ENCODE measurements around the gene UGT2B10. TPM values are rescaled to one million over a fixed set of nuclear protein-coding genes. Genes with fewer than 3 reads are reported as not detected.
A peak's percentile ranks its signal among the peaks of the same experiment; 100 is the strongest.

UGT2B10 gene
- total and polyA plus RNA-seq, 2 donors from 2014 or later, result not detected

DNA sequence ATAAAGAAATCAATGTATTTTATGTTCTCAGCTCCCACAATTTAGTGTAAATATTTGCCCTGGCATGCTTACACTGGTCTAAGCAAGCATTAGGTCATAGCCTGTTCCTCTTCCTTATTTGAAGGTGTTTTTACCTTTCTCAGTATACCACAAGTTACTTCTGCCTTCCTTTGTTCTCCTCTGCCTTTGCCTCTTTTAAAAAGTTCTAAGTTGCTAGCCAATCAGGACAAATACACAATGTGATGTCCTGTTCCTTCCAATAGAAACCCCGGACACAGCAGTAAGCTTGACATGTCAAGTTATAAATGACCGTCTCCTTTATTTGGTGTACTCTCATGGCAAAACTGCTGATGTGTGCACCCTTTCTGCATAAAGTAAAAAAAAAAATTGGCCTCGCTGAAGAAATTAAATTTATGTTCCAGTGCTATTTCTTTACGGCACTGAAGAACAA, 49.4 kb downstream of the UGT2B10 start:
- FAIRE-seq (no peak), DNase-seq (peak in 1 of 5 donors; percentile 7)
- Histone ChIP-seq H3K4me1 (ENCODE audit: control insufficient read depth in 2 of 3, insufficient read depth in 2 of 3, low read depth in 1 of 3, low read length in 3 of 3) (no peaks in the 10 kb centered on the region), H3K27me3 (ENCODE audit: control insufficient read depth, insufficient read depth, low read length) (no peaks in the 10 kb centered on the region), H3K36me3 (ENCODE audit: control insufficient read depth in 2 of 3, insufficient read depth in 3 of 3, low read length in 3 of 3) (no peaks in the 10 kb centered on the region), H3K27ac (ENCODE audit: low read depth in 2 of 2, low read length in 2 of 2) (no peak overlapping the region), H3K4me3 (ENCODE audit: low read length in 3 of 3) (no peak overlapping the region), H3K9me3 (ENCODE audit: control insufficient read depth in 2 of 3, insufficient read depth in 1 of 3, low read length in 3 of 3) (no peaks in the 10 kb centered on the region), H3K9ac (ENCODE audit: low read length in 3 of 3) (no peak overlapping the region)
- intact Hi-C loops (cut with DNase I), result no loop called here
- TF ChIP-seq, protein P1, sequence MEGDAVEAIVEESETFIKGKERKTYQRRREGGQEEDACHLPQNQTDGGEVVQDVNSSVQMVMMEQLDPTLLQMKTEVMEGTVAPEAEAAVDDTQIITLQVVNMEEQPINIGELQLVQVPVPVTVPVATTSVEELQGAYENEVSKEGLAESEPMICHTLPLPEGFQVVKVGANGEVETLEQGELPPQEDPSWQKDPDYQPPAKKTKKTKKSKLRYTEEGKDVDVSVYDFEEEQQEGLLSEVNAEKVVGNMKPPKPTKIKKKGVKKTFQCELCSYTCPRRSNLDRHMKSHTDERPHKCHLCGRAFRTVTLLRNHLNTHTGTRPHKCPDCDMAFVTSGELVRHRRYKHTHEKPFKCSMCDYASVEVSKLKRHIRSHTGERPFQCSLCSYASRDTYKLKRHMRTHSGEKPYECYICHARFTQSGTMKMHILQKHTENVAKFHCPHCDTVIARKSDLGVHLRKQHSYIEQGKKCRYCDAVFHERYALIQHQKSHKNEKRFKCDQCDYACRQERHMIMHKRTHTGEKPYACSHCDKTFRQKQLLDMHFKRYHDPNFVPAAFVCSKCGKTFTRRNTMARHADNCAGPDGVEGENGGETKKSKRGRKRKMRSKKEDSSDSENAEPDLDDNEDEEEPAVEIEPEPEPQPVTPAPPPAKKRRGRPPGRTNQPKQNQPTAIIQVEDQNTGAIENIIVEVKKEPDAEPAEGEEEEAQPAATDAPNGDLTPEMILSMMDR (IDR thresholded peaks at IDR 0.05; ENCODE audit: borderline replicate concordance, extremely low read depth, insufficient read depth), result no peak

GRCh38 chr4:68865760-68866159, 50.0 kb downstream of the UGT2B10 start:
- H3K27me3 ChIP-seq (ENCODE audit: control insufficient read depth, insufficient read depth, low read length), result no peaks in the 10 kb centered on the region
- no peaks in the 10 kb centered on the region for H3K9me3 ChIP-seq (ENCODE audit: control insufficient read depth in 2 of 3, insufficient read depth in 1 of 3, low read length in 3 of 3)
- no peak overlapping the region for H3K27ac ChIP-seq (ENCODE audit: low read depth in 2 of 2, low read length in 2 of 2)
- intact Hi-C loops (cut with DNase I), result no loop called here
- DNase-seq, result no peak
- TF ChIP-seq, protein P1 (IDR thresholded peaks at IDR 0.05; ENCODE audit: borderline replicate concordance, extremely low read depth, insufficient read depth), result no peak
- H3K9ac ChIP-seq (ENCODE audit: low read length in 3 of 3), result no peak overlapping the region
- H3K36me3 ChIP-seq (ENCODE audit: control insufficient read depth in 2 of 3, insufficient read depth in 3 of 3, low read length in 3 of 3), result no peaks in the 10 kb centered on the region
- no peaks in the 10 kb centered on the region for H3K4me1 ChIP-seq (ENCODE audit: control insufficient read depth in 2 of 3, insufficient read depth in 2 of 3, low read depth in 1 of 3, low read length in 3 of 3)
- H3K4me3 ChIP-seq (ENCODE audit: low read length in 3 of 3), result no peak overlapping the region
- no peak for FAIRE-seq

DNA sequence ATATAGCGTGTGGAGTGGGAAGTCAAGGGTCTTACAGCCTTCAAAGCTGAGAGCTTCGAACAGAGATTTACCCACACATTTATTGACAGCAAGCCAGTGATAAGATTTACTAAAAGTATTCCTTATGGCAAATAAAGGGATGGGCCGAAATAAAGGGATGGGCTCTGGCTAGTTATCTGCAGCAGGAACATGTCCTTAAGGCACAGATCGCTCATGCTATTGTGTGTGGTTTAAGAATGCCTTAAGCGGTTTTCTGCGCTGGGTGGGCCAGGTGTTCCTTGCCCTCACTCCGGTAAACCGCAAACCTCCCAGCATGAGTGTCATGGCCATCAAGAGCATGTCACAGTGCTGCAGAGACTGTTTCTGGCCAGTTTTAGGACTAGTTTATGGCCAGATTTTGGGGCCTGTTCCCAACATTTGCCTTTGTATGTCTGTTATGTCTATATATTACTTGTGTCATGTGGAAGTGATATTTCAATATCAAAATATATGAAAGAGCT, 53.5 kb downstream of the UGT2B10 start:
- H3K9me3 ChIP-seq (ENCODE audit: control insufficient read depth in 2 of 3, insufficient read depth in 1 of 3, low read length in 3 of 3), result no peaks in the 10 kb centered on the region
- DNase-seq (no peak), FAIRE-seq (no peak)
- H3K27me3 ChIP-seq (ENCODE audit: control insufficient read depth, insufficient read depth, low read length), result no peaks in the 10 kb centered on the region
- H3K4me3 ChIP-seq (ENCODE audit: low read length in 3 of 3), result no peak overlapping the region
- H3K9ac ChIP-seq (ENCODE audit: low read length in 3 of 3), result no peak overlapping the region
- H3K27ac ChIP-seq (ENCODE audit: low read depth in 2 of 2, low read length in 2 of 2), result no peak overlapping the region
- intact Hi-C loops (cut with DNase I), result no loop called here
- TF ChIP-seq, protein P1 (IDR thresholded peaks at IDR 0.05; ENCODE audit: borderline replicate concordance, extremely low read depth, insufficient read depth), result no peak
- H3K36me3 ChIP-seq (ENCODE audit: control insufficient read depth in 2 of 3, insufficient read depth in 3 of 3, low read length in 3 of 3), result no peaks in the 10 kb centered on the region
- H3K4me1 ChIP-seq (ENCODE audit: control insufficient read depth in 2 of 3, insufficient read depth in 2 of 3, low read depth in 1 of 3, low read length in 3 of 3), result peaks cover 0 to 9% (median 0%) of the 10 kb centered on the region in 3 donors

Measured in kidney (tissue), 14 donors.